HepG2 (cell line): ENCODE results near the gene RANBP2. TPM values are rescaled to one million over a fixed set of nuclear protein-coding genes. Genes with fewer than 3 reads are reported as not detected.

Experiments
- ATAC-seq: fragments of 200-7000 bp; cut with Tn5 transposase; 3 replicates; pipeline ENCODE4 v1.9.1; 2020; ENCODE audit warnings: mild to moderate bottlenecking, moderate library complexity
- BruUV-seq: library from RNA; stranded (reverse); fragments of 400-500 nt; replicated peaks from 2 replicates; lab custom pipeline; 2021; lab: Mats Ljungman, UMichigan
- CTCF ChIA-PET: fragments of 300-600 bp; formaldehyde crosslinking; extraction: SDS; loops from one replicate; lab custom pipeline; 2021; ENCODE audit warnings: low total read pairs, inconsistent platforms, low intra/inter-chr PET ratio; lab: Yijun Ruan, JAX
- POLR2A ChIA-PET: fragments of 350-600 bp; sonication (Branson Sonifier 250); formaldehyde crosslinking; loops from one replicate; lab custom pipeline; 2020; ENCODE audit warnings: antibody characterized with exemption, inconsistent platforms; lab: Yijun Ruan, JAX
- DNase-seq: peaks from one replicate; pipeline ENCODE4 v3.0.0-alpha.2; 2015; ENCODE audit warnings: low spot score
- FAIRE-seq: peaks from 3 replicates; lab custom pipeline; 2011; peaks lifted over from hg19 to GRCh38; lab: Jason Lieb, UNC
- H2AFZ ChIP-seq: one replicate; pipeline ENCODE4 v1.6.1; 2011; ENCODE audit warnings: low read length, inconsistent platforms
- H3K27ac ChIP-seq: fragments of 300-600 bp; 3 replicates; pipeline ENCODE4 v1.8.0; 2011; ENCODE audit warnings: mixed run types, mild to moderate bottlenecking, mixed read lengths, low read length, inconsistent platforms; ENCODE audit not compliant: insufficient read depth; ENCODE audit errors: extremely low read length
- H3K27me3 ChIP-seq, 2 experiments: fragments of 200-600 bp in 1 of 2; 2 replicates in 1 of 2; 3 replicates in 1 of 2; pipeline versions ENCODE4 v1.6.0 to v1.8.0; 2011; ENCODE audit warnings: low read length in 2 of 2, mild to moderate bottlenecking in 2 of 2, moderate library complexity in 2 of 2, inconsistent platforms in 1 of 2; ENCODE audit not compliant: insufficient read depth in 2 of 2, control insufficient read depth in 1 of 2
- H3K36me3 ChIP-seq, 2 experiments: fragments of 200-600 bp in 1 of 2; replicated peaks in 1 of 2; 2 replicates in 1 of 2; 3 replicates in 1 of 2; pipeline versions ENCODE4 v1.5.1 to v1.8.0; 2011; ENCODE audit warnings: low read length in 2 of 2, inconsistent platforms in 1 of 2; ENCODE audit not compliant: insufficient read depth in 2 of 2, control insufficient read depth in 1 of 2
- H3K4me1 ChIP-seq: 2 replicates; pipeline ENCODE4 v1.5.1; 2012; ENCODE audit warnings: low read length, inconsistent platforms; ENCODE audit not compliant: insufficient read depth
- H3K4me2 ChIP-seq: 2 replicates; pipeline ENCODE4 v1.6.0; 2011; ENCODE audit warnings: low read depth, low read length, inconsistent platforms
- H3K4me3 ChIP-seq, 3 experiments: fragments of 200-600 bp in 1 of 3; sonication (generic), shearing (Covaris generic) in 1 of 3; replicated peaks in 1 of 3; 2 replicates each; pipeline ENCODE4 v1.5.1; 2011 to 2016; ENCODE audit warnings: low read length in 3 of 3, inconsistent platforms in 2 of 3, low read depth in 2 of 3, mild to moderate bottlenecking in 2 of 3, control low read depth in 1 of 3, mixed read lengths in 1 of 3; ENCODE audit not compliant: insufficient read depth in 1 of 3
- H3K79me2 ChIP-seq: one replicate; pipeline ENCODE4 v1.6.1; 2011; ENCODE audit warnings: low read length, inconsistent platforms; ENCODE audit not compliant: insufficient read depth
- H3K9ac ChIP-seq: 2 replicates; pipeline ENCODE4 v1.6.0; 2011; ENCODE audit warnings: mild to moderate bottlenecking, low read depth, low read length, inconsistent platforms; ENCODE audit not compliant: insufficient read depth
- H3K9me3 ChIP-seq: 2 replicates; pipeline ENCODE4 v1.5.1; 2012; ENCODE audit warnings: mild to moderate bottlenecking, low read length
- H4K20me1 ChIP-seq: 2 replicates; pipeline ENCODE4 v1.6.0; 2011; ENCODE audit warnings: inconsistent platforms, mild to moderate bottlenecking, low read length, moderate library complexity; ENCODE audit not compliant: insufficient read depth
- FOXA3 ChIP-seq: IDR thresholded peaks from 2 replicates; pipeline ENCODE4 v1.6.1; 2016; ENCODE audit warnings: missing genetic modification reagents, missing compliant biosample characterization
- HOXA5 ChIP-seq: sonication (generic); formaldehyde crosslinking; IDR thresholded peaks from 2 replicates; pipeline ENCODE4 v1.4.0; 2020; ENCODE audit warnings: missing genetic modification reagents
- ISL2 ChIP-seq: sonication (generic); formaldehyde crosslinking; IDR thresholded peaks from 2 replicates; pipeline ENCODE4 v1.5.0; 2020; ENCODE audit warnings: missing genetic modification reagents
- KAT7 ChIP-seq: IDR thresholded peaks from 2 replicates; pipeline ENCODE4 v1.6.1; 2018; ENCODE audit warnings: borderline replicate concordance, missing compliant biosample characterization
- MAF1 ChIP-seq: sonication (generic); formaldehyde crosslinking; IDR thresholded peaks from 2 replicates; pipeline ENCODE4 v1.5.0; 2020; ENCODE audit warnings: missing genetic modification reagents, borderline replicate concordance
- NCOA5 ChIP-seq: sonication (generic); formaldehyde crosslinking; IDR thresholded peaks from 2 replicates; pipeline ENCODE4 v1.4.0; 2020; ENCODE audit warnings: missing genetic modification reagents
- NR2F6 ChIP-seq, 2 experiments: IDR thresholded peaks; 2 replicates each; pipeline ENCODE4 v1.6.1; 2016; ENCODE audit warnings: antibody characterized with exemption in 1 of 2, mild to moderate bottlenecking in 1 of 2
- PAX8 ChIP-seq: sonication (generic); formaldehyde crosslinking; IDR thresholded peaks from 2 replicates; pipeline ENCODE4 v1.8.0; 2022; ENCODE audit warnings: mild to moderate bottlenecking, missing genetic modification reagents, borderline replicate concordance
- REL ChIP-seq: sonication (generic); formaldehyde crosslinking; conservative IDR thresholded peaks from 2 replicates; pipeline ENCODE4 v1.8.0; 2022; ENCODE audit warnings: mild to moderate bottlenecking, missing genetic modification reagents, moderate library complexity
- ZNF446 ChIP-seq: sonication (generic); formaldehyde crosslinking; IDR thresholded peaks from 2 replicates; pipeline ENCODE4 v1.5.0; 2020; ENCODE audit warnings: mild to moderate bottlenecking, missing genetic modification reagents
- ZNF563 ChIP-seq: sonication (generic); formaldehyde crosslinking; IDR thresholded peaks from 2 replicates; pipeline ENCODE4 v1.8.0; 2022; ENCODE audit warnings: mild to moderate bottlenecking, moderate library complexity, missing genetic modification reagents
- ZNF703 ChIP-seq: sonication (generic); formaldehyde crosslinking; IDR thresholded peaks from 2 replicates; pipeline ENCODE4 v1.5.1; 2020; ENCODE audit warnings: missing genetic modification reagents, mild to moderate bottlenecking, moderate library complexity, borderline replicate concordance
- ZNF749 ChIP-seq: sonication (generic); formaldehyde crosslinking; IDR thresholded peaks from 2 replicates; pipeline ENCODE4 v1.8.0; 2022; ENCODE audit warnings: mild to moderate bottlenecking, missing genetic modification reagents, moderate library complexity, borderline replicate concordance
- ZSCAN12 ChIP-seq: sonication (generic); formaldehyde crosslinking; IDR thresholded peaks from 2 replicates; pipeline ENCODE4 v1.9.0; 2021; ENCODE audit warnings: mild to moderate bottlenecking, missing genetic modification reagents
- ZSCAN9 ChIP-seq: IDR thresholded peaks from 2 replicates; pipeline ENCODE4 v1.6.1; 2016; ENCODE audit warnings: borderline replicate concordance
- WGBS: methylation state at CpG from one replicate; pipeline ENCODE4 v1.1.6; 2017; ENCODE audit warnings: low lambda C conversion rate; 5-methylcytosine and 5-hydroxymethylcytosine counted together
- in situ Hi-C: cut with HindIII; loops from 2 replicates; pipeline ENCODE4 v1.10.0; 2017; ENCODE audit warnings: low pct_unique_long_range_greater_than_20kb; ENCODE audit not compliant: extremely low pct_ligation_motif_present
- intact Hi-C: fragments of 100-400 bp; cut with micrococcal nuclease; formaldehyde crosslinking; loops from one replicate; pipeline ENCODE4 v1.10.0; 2022; ENCODE audit not compliant: unreplicated experiment
- polyA plus RNA-seq, 8 experiments: library from polyadenylated mRNA; depleted of rRNA in 3 of 8; stranded (reverse) in 7 of 8; unstranded in 1 of 8; fragments of >200 nt; fragmentation: Illumina TruSeq in 4 of 8; extraction: Trizol in 4 of 8; gene quantifications; 2 replicates each; pipeline versions ENCODE4 v1.2.1 to v1.2.3, GENCODE V29; 2011 to 2016; ENCODE audit warnings: low read depth in 4 of 8, missing spikeins in 1 of 8, mixed read lengths in 1 of 8; ENCODE audit not compliant: insufficient read depth in 1 of 8
- total RNA-seq, 5 experiments: library from RNA; depleted of rRNA; stranded (reverse); fragments of >200 nt; fragmentation: Illumina TruSeq; extraction: Trizol; gene quantifications; 2 replicates each; pipeline ENCODE4 v1.2.3, GENCODE V29; 2016; ENCODE audit warnings: low read depth in 1 of 5
- TF ChIP-seq, protein P1 (sequence below): sonication (generic); formaldehyde crosslinking; IDR thresholded peaks from 2 replicates; pipeline ENCODE4 v1.9.0; 2021; ENCODE audit warnings: mild to moderate bottlenecking, missing genetic modification reagents
- TF ChIP-seq, protein P2 (sequence below): IDR thresholded peaks from 2 replicates; pipeline ENCODE4 v1.6.1; 2012; ENCODE audit warnings: low read depth, low read length, improper control_type of control experiment
- TF ChIP-seq, protein P3 (sequence below): conservative IDR thresholded peaks from 2 replicates; pipeline ENCODE4 v1.6.1; 2018; ENCODE audit warnings: missing genetic modification reagents

The RANBP2 gene
- total and polyA plus RNA-seq, 2 of the 13 experiments (the other 11 are each of a cell fraction or from before 2014, with no cell fraction given), result 12.2 to 87.0 TPM

DNA sequence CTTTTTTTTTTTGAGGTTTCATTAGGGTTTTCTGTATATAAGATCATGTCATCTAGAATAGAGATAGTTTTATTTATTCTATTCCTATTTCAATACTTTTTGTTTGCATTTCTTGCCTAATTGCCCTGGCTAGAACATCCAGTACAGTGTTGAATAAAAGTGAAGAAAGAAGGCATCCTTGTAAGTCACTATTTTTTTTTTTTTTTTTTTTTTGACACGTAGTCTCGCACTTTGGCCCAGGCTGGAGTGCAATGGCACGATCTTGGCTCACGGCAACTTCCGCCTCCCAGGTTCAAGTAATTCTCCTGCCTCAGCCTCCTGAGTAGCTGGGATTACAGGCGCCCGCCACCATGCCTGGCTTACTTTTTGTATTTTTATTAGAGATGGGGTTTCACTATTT lies 27.8 kb upstream of the RANBP2 start:
- no peak for FAIRE-seq
- no peak overlapping the region for H3K27ac ChIP-seq
- no TSS peak for BruUV-seq
- H4K20me1 ChIP-seq, result no peaks in the 10 kb centered on the region
- DNase-seq, result no peak
- H2AFZ ChIP-seq, result no peak overlapping the region
- in situ Hi-C loops (no loop called here), intact Hi-C loops (no loop called here)
- H3K4me1 ChIP-seq, result peaks cover 13% of the 10 kb centered on the region; the same call in 1 of the 2 replicates
- no peaks in the 10 kb centered on the region for H3K27me3 ChIP-seq
- H3K9ac ChIP-seq, result no peak overlapping the region
- no peaks in the 10 kb centered on the region for H3K36me3 ChIP-seq
- H3K79me2 ChIP-seq, result no peaks in the 10 kb centered on the region
- ChIA-PET POLR2A (no interaction called here), CTCF (no interaction called here)
- no peak overlapping the region for H3K4me2 ChIP-seq
- 81% methylated on average over 7 of the region's 7 CpGs for WGBS
- no peaks in the 10 kb centered on the region for H3K9me3 ChIP-seq
- no peak for ATAC-seq
- H3K4me3 ChIP-seq, result no peak overlapping the region
- TF ChIP-seq ZSCAN12 (CRISPR knock-in tag) (no peak), PAX8 (CRISPR knock-in tag) (no peak), ZSCAN9 (CRISPR knock-in tag) (no peak), ZNF563 (no peak), NR2F6 (IDR thresholded peaks at IDR 0.05) (no peak), NR2F6 (CRISPR knock-in tag; IDR thresholded peaks at IDR 0.05) (no peak), ISL2 (CRISPR knock-in tag) (no peak), ZNF446 (no peak), ZNF749 (no peak), ZNF703 (CRISPR knock-in tag) (no peak), REL (CRISPR knock-in tag) (no peak), KAT7 (CRISPR knock-in tag) (no peak), MAF1 (CRISPR knock-in tag) (no peak), HOXA5 (CRISPR knock-in tag) (no peak), NCOA5 (CRISPR knock-in tag) (no peak), FOXA3 (no peak)
- TF ChIP-seq, protein P1, sequence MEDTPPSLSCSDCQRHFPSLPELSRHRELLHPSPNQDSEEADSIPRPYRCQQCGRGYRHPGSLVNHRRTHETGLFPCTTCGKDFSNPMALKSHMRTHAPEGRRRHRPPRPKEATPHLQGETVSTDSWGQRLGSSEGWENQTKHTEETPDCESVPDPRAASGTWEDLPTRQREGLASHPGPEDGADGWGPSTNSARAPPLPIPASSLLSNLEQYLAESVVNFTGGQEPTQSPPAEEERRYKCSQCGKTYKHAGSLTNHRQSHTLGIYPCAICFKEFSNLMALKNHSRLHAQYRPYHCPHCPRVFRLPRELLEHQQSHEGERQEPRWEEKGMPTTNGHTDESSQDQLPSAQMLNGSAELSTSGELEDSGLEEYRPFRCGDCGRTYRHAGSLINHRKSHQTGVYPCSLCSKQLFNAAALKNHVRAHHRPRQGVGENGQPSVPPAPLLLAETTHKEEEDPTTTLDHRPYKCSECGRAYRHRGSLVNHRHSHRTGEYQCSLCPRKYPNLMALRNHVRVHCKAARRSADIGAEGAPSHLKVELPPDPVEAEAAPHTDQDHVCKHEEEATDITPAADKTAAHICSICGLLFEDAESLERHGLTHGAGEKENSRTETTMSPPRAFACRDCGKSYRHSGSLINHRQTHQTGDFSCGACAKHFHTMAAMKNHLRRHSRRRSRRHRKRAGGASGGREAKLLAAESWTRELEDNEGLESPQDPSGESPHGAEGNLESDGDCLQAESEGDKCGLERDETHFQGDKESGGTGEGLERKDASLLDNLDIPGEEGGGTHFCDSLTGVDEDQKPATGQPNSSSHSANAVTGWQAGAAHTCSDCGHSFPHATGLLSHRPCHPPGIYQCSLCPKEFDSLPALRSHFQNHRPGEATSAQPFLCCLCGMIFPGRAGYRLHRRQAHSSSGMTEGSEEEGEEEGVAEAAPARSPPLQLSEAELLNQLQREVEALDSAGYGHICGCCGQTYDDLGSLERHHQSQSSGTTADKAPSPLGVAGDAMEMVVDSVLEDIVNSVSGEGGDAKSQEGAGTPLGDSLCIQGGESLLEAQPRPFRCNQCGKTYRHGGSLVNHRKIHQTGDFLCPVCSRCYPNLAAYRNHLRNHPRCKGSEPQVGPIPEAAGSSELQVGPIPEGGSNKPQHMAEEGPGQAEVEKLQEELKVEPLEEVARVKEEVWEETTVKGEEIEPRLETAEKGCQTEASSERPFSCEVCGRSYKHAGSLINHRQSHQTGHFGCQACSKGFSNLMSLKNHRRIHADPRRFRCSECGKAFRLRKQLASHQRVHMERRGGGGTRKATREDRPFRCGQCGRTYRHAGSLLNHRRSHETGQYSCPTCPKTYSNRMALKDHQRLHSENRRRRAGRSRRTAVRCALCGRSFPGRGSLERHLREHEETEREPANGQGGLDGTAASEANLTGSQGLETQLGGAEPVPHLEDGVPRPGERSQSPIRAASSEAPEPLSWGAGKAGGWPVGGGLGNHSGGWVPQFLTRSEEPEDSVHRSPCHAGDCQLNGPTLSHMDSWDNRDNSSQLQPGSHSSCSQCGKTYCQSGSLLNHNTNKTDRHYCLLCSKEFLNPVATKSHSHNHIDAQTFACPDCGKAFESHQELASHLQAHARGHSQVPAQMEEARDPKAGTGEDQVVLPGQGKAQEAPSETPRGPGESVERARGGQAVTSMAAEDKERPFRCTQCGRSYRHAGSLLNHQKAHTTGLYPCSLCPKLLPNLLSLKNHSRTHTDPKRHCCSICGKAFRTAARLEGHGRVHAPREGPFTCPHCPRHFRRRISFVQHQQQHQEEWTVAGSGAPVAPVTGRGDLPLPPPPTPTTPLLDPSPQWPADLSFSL, result no peak
- TF ChIP-seq, protein P2, sequence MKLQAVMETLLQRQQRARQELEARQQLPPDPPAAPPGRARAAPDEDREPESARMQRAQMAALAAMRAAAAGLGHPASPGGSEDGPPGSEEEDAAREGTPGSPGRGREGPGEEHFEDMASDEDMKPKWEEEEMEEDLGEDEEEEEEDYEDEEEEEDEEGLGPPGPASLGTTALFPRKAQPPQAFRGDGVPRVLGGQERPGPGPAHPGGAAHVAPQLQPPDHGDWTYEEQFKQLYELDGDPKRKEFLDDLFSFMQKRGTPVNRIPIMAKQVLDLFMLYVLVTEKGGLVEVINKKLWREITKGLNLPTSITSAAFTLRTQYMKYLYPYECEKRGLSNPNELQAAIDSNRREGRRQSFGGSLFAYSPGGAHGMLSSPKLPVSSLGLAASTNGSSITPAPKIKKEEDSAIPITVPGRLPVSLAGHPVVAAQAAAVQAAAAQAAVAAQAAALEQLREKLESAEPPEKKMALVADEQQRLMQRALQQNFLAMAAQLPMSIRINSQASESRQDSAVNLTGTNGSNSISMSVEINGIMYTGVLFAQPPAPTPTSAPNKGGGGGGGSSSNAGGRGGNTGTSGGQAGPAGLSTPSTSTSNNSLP, result no peak
- TF ChIP-seq, protein P3, sequence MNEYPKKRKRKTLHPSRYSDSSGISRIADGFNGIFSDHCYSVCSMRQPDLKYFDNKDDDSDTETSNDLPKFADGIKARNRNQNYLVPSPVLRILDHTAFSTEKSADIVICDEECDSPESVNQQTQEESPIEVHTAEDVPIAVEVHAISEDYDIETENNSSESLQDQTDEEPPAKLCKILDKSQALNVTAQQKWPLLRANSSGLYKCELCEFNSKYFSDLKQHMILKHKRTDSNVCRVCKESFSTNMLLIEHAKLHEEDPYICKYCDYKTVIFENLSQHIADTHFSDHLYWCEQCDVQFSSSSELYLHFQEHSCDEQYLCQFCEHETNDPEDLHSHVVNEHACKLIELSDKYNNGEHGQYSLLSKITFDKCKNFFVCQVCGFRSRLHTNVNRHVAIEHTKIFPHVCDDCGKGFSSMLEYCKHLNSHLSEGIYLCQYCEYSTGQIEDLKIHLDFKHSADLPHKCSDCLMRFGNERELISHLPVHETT, result no peak
